ENCODE measurements around the gene MYBPC2.
"Not testable (repeated sequence)": the region's sequence is repeated elsewhere in the genome, so short reads cannot be mapped to it uniquely, and the experiment has no call there.

The MYBPC2 gene

DNA sequence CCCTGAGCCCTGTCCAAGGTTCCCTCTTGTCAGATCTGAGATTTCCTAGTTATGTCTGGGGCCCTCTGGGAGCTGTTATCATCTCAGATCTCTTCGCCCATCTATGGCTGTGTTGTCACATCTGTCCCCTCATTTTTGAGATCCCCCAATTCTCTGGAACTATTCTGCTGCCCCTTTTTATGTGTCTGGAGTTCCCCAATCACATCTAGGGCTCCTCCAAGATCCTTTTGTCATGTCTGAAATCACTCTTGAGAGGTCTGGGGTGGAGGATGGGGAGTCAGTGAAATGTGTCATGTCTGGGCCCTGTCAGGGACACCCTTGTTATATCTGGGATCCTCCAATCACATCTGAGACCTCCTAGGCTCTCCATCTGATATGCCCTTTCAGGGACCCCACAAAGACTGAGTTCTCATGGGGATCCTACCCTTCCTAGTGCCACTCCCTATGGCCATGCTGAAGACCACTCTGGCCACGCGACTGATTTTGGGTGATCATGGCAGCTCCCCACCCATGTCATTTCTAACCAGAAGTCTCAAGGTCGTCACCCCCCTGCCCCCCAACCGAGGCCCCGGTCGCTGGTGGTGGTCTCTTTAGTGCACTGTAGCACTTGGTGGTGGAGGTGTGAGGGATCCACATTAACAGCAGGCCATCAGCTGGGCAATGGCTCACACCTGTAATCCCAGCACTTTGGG lies 3.8 kb upstream of the MYBPC2 start:
- no peaks in the 10 kb centered on the region for H3K9me3 ChIP-seq (ENCODE audit: control insufficient read depth, low read length)
- WGBS, 2 experiments = 88 to 89% methylated on average over 7 of the region's 7 CpGs
- H3K4me3 ChIP-seq (ENCODE audit: insufficient read depth, low read depth, low read length) = no peak overlapping the region
- peaks cover 10% of the 10 kb centered on the region for H3K27me3 ChIP-seq (ENCODE audit: control insufficient read depth, insufficient read depth, low read length, poor library complexity, severe bottlenecking)
- H3K27ac ChIP-seq (ENCODE audit: insufficient read depth, low read depth, low read length, poor library complexity, severe bottlenecking) = no peak overlapping the region
- H3K4me1 ChIP-seq (ENCODE audit: control insufficient read depth, insufficient read depth, low read length) = peaks cover 7% of the 10 kb centered on the region
- no peaks in the 10 kb centered on the region for H3K36me3 ChIP-seq (ENCODE audit: control insufficient read depth, insufficient read depth, low read length)

DNA sequence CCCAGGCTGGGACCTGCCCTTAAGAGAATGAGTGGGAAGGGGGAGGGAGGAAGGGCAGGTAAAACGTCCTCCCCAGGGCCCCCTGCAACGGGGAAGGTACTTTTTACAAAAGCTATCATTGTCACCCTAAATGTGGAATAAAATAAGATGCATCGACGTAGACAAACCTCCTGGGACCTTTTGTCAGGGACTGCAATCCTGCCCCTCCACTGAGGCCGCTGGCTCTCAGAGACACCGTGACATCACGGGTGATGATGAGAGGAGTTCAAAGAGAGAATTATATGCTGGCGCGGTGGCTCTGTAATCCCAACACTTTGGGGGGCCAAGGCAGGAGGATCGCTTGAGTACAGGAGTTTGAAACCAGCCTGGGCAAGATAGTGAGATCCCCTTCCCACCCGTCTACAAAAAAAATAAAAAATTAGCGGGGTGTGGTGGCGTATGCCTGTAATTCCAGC lies 1.8 kb upstream of the MYBPC2 start:
- no peak overlapping the region for H3K27ac ChIP-seq (ENCODE audit: insufficient read depth, low read depth, low read length, poor library complexity, severe bottlenecking)
- no peaks in the 10 kb centered on the region for H3K9me3 ChIP-seq (ENCODE audit: control insufficient read depth, low read length)
- WGBS, 2 experiments = 58 to 63% methylated on average over 13 of the region's 13 CpGs
- peaks cover 10% of the 10 kb centered on the region for H3K27me3 ChIP-seq (ENCODE audit: control insufficient read depth, insufficient read depth, low read length, poor library complexity, severe bottlenecking)
- H3K4me3 ChIP-seq (ENCODE audit: insufficient read depth, low read depth, low read length) = peak overlapping the region; percentile 37
- peaks cover 14% of the 10 kb centered on the region for H3K4me1 ChIP-seq (ENCODE audit: control insufficient read depth, insufficient read depth, low read length)
- H3K36me3 ChIP-seq (ENCODE audit: control insufficient read depth, insufficient read depth, low read length) = no peaks in the 10 kb centered on the region

DNA sequence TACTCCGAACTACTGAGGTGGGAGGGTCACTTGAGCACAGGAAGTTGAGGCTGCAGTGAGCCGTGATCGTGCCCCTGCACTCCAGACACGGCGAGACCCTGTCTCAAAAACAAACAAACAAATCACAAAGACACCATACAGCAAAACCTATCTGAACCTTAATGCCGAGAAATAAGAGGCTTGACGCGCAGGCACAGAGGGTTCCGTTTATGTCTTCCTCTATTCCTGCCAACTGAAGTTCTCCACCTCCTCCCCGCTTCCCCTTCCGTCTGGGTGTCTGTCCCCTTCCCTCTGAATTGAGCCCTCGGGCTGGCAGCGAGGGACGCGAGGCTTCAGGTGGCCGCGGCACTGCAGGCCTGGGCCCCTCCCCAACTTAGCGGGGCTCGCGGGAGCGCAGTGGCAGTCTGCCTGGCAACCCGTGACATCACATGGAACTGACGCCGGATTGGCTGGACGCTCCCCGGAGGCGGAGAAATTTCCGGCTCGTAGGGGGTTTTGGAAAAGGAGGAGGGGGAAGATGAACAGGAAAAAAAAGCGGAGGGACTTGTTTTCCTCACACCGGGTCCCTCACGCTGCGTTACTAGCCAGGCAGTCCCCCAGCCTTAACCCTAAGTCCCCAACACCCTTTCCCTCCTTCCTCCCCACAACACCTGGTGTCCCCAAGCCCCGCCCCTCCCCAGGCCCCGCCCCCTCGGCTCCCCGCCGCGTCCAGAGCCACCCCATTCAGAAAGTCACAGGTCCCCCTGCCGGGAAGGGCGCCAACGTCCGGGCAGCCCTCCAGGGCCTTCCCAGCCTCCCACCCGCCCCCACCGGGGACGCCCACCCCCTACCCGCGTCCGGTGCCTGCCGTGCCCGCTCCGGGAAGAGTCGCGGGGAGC lies 1.1 kb upstream of the MYBPC2 start:
- Histone ChIP-seq H3K4me3 (ENCODE audit: insufficient read depth, low read depth, low read length) (peak overlapping the region; percentile 37), H3K36me3 (ENCODE audit: control insufficient read depth, insufficient read depth, low read length) (no peaks in the 10 kb centered on the region), H3K4me1 (ENCODE audit: control insufficient read depth, insufficient read depth, low read length) (peaks cover 14% of the 10 kb centered on the region), H3K27ac (ENCODE audit: insufficient read depth, low read depth, low read length, poor library complexity, severe bottlenecking) (no peak overlapping the region), H3K9me3 (ENCODE audit: control insufficient read depth, low read length) (no peaks in the 10 kb centered on the region), H3K27me3 (ENCODE audit: control insufficient read depth, insufficient read depth, low read length, poor library complexity, severe bottlenecking) (peaks cover 10% of the 10 kb centered on the region)
- 4% methylated on average over 46 to 49 of the region's 54 CpGs for WGBS, 2 experiments

DNA sequence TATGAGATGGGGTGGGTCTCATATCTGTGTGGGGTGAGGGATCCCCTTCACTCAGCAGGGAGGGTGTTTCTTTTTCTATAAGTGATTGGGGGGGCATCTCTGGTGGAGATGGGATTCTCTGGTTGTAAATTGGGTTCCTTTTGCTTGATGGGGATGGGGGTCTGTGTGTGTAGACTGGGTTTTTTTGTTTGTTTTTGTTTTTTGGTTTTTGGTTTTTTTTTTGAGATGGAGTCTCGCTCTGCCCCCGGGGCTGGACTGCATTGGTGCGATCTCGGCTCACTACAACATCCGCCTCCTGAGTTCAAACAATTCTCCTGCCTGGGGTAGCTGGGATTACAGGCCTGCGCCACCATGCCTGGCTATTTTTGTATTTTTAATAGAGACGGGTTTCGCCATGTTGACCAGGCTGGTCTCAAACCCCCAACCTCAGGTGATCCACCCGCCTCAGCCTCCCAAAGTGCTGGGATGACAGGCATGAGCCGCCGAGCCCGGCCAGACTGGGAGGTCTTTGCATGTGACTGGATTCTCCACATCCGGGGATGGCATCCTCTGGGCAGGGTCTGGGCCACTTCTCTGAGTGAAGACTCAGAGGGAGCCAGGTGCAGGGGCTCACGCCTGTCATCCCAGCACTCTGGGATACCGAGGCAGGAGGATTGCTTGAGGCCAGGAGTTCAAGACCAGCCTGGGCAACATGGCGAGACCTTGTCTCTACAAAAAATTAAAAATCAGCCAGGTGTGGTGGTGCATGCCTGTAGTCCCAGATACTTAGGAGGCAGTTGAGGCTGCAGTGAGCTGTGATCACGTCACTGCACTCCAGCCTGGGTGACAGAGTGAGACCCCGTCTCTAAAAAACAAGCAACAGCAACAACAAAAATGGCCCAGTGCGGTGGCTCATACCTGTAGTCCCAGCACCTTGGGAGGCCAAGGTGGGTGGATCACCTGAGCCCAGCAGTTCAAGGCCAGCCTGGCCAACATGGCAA lies 799 bp downstream of the MYBPC2 start:
- H3K27me3 ChIP-seq (ENCODE audit: control insufficient read depth, insufficient read depth, low read length, poor library complexity, severe bottlenecking) = peaks cover 10% of the 10 kb centered on the region
- peaks cover 14% of the 10 kb centered on the region for H3K4me1 ChIP-seq (ENCODE audit: control insufficient read depth, insufficient read depth, low read length)
- H3K36me3 ChIP-seq (ENCODE audit: control insufficient read depth, insufficient read depth, low read length) = no peaks in the 10 kb centered on the region
- no peak overlapping the region for H3K27ac ChIP-seq (ENCODE audit: insufficient read depth, low read depth, low read length, poor library complexity, severe bottlenecking)
- no peaks in the 10 kb centered on the region for H3K9me3 ChIP-seq (ENCODE audit: control insufficient read depth, low read length)
- 90 to 92% methylated on average over 19 of the region's 19 CpGs for WGBS, 2 experiments
- H3K4me3 ChIP-seq (ENCODE audit: insufficient read depth, low read depth, low read length) = no peak overlapping the region

DNA sequence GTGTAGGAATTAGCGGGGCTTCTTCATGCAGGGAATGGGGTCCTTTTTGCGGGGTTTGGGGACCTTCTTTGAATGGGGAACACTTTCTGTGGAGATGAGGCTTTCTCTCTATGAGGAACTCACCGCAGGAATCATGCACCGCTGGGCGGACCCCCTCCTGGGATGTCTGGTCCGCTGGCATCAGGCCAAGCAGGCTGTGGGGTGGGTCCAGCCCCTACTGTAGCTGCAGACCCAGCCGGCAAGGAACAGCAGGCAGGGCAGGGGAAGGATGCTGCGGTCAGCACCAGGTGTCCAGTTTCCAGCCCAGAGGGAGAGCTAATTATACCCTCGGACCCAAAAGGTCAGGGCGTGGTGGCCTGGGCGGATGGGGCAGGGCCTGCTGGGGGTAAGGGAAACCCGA lies 1.8 kb downstream of the MYBPC2 start:
- WGBS, 2 experiments = 61 to 64% methylated on average over 12 of the region's 12 CpGs
- Histone ChIP-seq H3K27me3 (ENCODE audit: control insufficient read depth, insufficient read depth, low read length, poor library complexity, severe bottlenecking) (peaks cover 10% of the 10 kb centered on the region), H3K27ac (ENCODE audit: insufficient read depth, low read depth, low read length, poor library complexity, severe bottlenecking) (no peak overlapping the region), H3K4me1 (ENCODE audit: control insufficient read depth, insufficient read depth, low read length) (peaks cover 14% of the 10 kb centered on the region), H3K4me3 (ENCODE audit: insufficient read depth, low read depth, low read length) (no peak overlapping the region), H3K9me3 (ENCODE audit: control insufficient read depth, low read length) (no peaks in the 10 kb centered on the region), H3K36me3 (ENCODE audit: control insufficient read depth, insufficient read depth, low read length) (no peaks in the 10 kb centered on the region)

DNA sequence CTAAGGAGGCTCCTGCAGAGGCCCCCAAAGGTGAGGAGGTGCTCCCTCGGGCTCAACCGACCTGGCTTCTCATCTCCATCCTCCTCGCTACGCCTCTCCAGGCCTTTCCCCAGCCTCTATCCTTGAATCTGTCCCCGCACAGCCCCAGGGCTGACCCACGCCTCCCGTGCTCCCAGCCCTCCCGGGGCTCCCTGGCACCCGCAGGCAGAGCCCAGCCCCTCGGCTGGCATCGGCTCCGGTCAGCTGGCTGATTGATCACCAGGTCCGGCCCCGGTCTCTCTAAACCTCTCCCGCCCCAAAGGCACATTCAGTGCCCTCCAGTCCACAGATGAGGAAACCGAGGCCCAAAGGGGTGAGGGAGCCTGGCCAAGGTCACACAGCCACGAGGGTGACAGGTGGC lies 2.5 kb downstream of the MYBPC2 start:
- 89 to 92% methylated on average over 17 of the region's 17 CpGs for WGBS, 2 experiments
- Histone ChIP-seq H3K36me3 (ENCODE audit: control insufficient read depth, insufficient read depth, low read length) (no peaks in the 10 kb centered on the region), H3K9me3 (ENCODE audit: control insufficient read depth, low read length) (no peaks in the 10 kb centered on the region), H3K27ac (ENCODE audit: insufficient read depth, low read depth, low read length, poor library complexity, severe bottlenecking) (no peak overlapping the region), H3K27me3 (ENCODE audit: control insufficient read depth, insufficient read depth, low read length, poor library complexity, severe bottlenecking) (peaks cover 10% of the 10 kb centered on the region), H3K4me3 (ENCODE audit: insufficient read depth, low read depth, low read length) (no peak overlapping the region), H3K4me1 (ENCODE audit: control insufficient read depth, insufficient read depth, low read length) (peaks cover 14% of the 10 kb centered on the region)

DNA sequence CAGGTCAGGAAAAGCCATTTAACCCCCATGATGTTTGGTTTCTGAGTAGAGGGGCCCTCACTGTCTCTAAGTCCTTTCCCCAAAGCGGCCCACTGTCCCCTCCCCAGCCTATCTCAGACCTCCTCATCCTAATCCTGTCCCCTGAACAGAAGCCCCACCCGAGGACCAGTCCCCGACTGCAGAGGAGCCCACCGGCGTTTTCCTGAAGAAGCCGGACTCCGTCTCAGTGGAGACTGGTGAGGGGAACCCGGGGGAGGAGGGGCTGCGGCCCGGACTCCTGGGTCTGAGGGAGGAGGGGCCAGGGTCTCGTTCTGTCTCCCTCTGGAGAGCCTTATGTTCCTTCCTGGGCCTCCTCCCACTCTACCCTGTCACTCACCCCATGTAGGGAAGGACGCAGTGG lies 2.9 kb downstream of the MYBPC2 start:
- Histone ChIP-seq H3K27ac (ENCODE audit: insufficient read depth, low read depth, low read length, poor library complexity, severe bottlenecking) (no peak overlapping the region), H3K4me3 (ENCODE audit: insufficient read depth, low read depth, low read length) (no peak overlapping the region), H3K4me1 (ENCODE audit: control insufficient read depth, insufficient read depth, low read length) (peaks cover 14% of the 10 kb centered on the region), H3K27me3 (ENCODE audit: control insufficient read depth, insufficient read depth, low read length, poor library complexity, severe bottlenecking) (peaks cover 9% of the 10 kb centered on the region), H3K36me3 (ENCODE audit: control insufficient read depth, insufficient read depth, low read length) (no peaks in the 10 kb centered on the region), H3K9me3 (ENCODE audit: control insufficient read depth, low read length) (no peaks in the 10 kb centered on the region)
- WGBS, 2 experiments = 84 to 91% methylated on average over 12 of the region's 12 CpGs

DNA sequence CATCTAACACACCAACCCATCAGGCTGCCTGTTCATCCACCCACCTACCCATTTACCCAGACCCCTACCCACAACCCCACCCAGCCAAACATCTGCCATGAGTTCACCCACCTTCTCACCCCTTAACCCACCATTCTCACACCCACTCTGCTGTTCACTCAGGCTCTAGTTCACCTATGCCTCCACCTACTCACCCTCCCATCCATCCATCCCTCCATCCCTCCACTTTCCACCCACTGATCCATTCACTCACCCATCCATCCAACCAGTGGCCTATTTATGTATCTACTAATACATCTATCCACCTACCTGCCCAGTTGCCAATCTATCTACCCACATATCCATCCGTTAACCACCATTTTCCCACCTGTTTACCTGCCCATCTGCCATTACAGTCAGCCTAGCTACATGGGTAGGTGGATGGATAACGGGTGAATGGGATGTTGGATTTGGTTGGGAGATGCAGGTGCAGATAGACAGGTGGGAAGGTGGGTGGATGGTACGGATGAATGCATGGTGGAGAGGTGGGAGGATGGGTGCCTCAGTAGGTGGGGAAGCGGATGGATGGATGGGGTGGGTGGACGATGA lies 5.3 kb downstream of the MYBPC2 start:
- peaks cover 7% of the 10 kb centered on the region for H3K4me1 ChIP-seq (ENCODE audit: control insufficient read depth, insufficient read depth, low read length)
- H3K27ac ChIP-seq (ENCODE audit: insufficient read depth, low read depth, low read length, poor library complexity, severe bottlenecking) = no peak overlapping the region
- H3K36me3 ChIP-seq (ENCODE audit: control insufficient read depth, insufficient read depth, low read length) = no peaks in the 10 kb centered on the region
- no peak overlapping the region for H3K4me3 ChIP-seq (ENCODE audit: insufficient read depth, low read depth, low read length)
- H3K9me3 ChIP-seq (ENCODE audit: control insufficient read depth, low read length) = no peaks in the 10 kb centered on the region
- WGBS, 2 experiments = 86 to 92% methylated on average over 5 of the region's 5 CpGs
- no peaks in the 10 kb centered on the region for H3K27me3 ChIP-seq (ENCODE audit: control insufficient read depth, insufficient read depth, low read length, poor library complexity, severe bottlenecking)

DNA sequence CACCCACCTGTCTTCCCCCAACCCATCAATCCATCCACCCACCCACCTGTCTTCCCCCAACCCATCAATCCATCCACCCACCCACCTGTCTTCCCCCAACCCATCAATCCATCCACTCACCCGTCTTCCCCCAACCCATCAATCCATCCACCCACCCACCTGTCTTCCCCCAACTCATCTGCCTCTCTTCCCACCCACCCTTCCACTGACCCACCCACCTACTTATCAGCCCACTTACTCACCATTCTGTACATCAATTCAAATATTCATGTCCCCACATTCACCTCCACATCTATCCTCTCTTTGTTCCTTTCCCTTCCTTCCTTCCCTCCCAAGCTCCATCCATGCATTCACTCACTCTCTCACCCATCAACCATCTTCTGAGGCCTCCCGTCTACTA lies 6.4 kb downstream of the MYBPC2 start:
- WGBS, 2 experiments = 72 to 91% methylated on average over 2 of the region's 2 CpGs
- not testable (repeated sequence) for H3K9me3 ChIP-seq (ENCODE audit: control insufficient read depth, low read length)

More for the DNA sequence above, 6.4 kb downstream of the MYBPC2 start:
- not testable (repeated sequence) for H3K4me3 ChIP-seq (ENCODE audit: insufficient read depth, low read depth, low read length); H3K27ac ChIP-seq (ENCODE audit: insufficient read depth, low read depth, low read length, poor library complexity, severe bottlenecking); H3K27me3 ChIP-seq (ENCODE audit: control insufficient read depth, insufficient read depth, low read length, poor library complexity, severe bottlenecking); H3K4me1 ChIP-seq (ENCODE audit: control insufficient read depth, insufficient read depth, low read length); H3K36me3 ChIP-seq (ENCODE audit: control insufficient read depth, insufficient read depth, low read length)
